Superior temporal gyrus (tissue), 1 donor: ENCODE results near the gene DNMT1.
"Not testable (repeated sequence)": the region's sequence is repeated elsewhere in the genome, so short reads cannot be mapped to it uniquely, and the experiment has no call there.

Experiments
- DNase-seq: peaks from one replicate; pipeline ENCODE4 v3.0.0-alpha.2; 2016; ENCODE audit errors: extremely low spot score

DNMT1 gene

GRCh38 chr19:10184636-10185035 lies 10.1 kb downstream of the DNMT1 start:
- no peak for DNase-seq

GRCh38 chr19:10183926-10184325 lies 10.8 kb downstream of the DNMT1 start:
- DNase-seq = no peak

- DNase-seq = no peak
Observed at GRCh38 chr19:10182847-10183246, 11.9 kb downstream of the DNMT1 start.

- DNase-seq = no peak
Observed at GRCh38 chr19:10182076-10182475, 12.7 kb downstream of the DNMT1 start.

GRCh38 chr19:10180459-10180858 lies 14.3 kb downstream of the DNMT1 start:
- no peak for DNase-seq

GRCh38 chr19:10180024-10180423 lies 14.7 kb downstream of the DNMT1 start:
- not testable (repeated sequence) for DNase-seq

- no peak for DNase-seq
Observed at GRCh38 chr19:10173527-10173926, 21.2 kb downstream of the DNMT1 start.

- no peak for DNase-seq
Observed at GRCh38 chr19:10168386-10168948, 26.3 kb downstream of the DNMT1 start.

- DNase-seq = no peak
Observed at GRCh38 chr19:10167459-10167858, 27.3 kb downstream of the DNMT1 start.

GRCh38 chr19:10166501-10166900 lies 28.3 kb downstream of the DNMT1 start:
- DNase-seq = not testable (repeated sequence)

- DNase-seq = no peak
Observed at GRCh38 chr19:10166046-10166445, 28.7 kb downstream of the DNMT1 start.

GRCh38 chr19:10163536-10163935 lies 31.2 kb downstream of the DNMT1 start:
- DNase-seq = no peak

- DNase-seq = no peak
Observed at GRCh38 chr19:10159610-10160009, 35.1 kb downstream of the DNMT1 start.

- DNase-seq = no peak
Observed at GRCh38 chr19:10158485-10158884, 36.3 kb downstream of the DNMT1 start.

GRCh38 chr19:10158071-10158470 lies 36.7 kb downstream of the DNMT1 start:
- DNase-seq = no peak

GRCh38 chr19:10155839-10156238 lies 38.9 kb downstream of the DNMT1 start:
- DNase-seq = no peak

- no peak for DNase-seq
Observed at GRCh38 chr19:10152100-10152499, 42.7 kb downstream of the DNMT1 start.

- no peak for DNase-seq
Observed at GRCh38 chr19:10151521-10151920, 43.2 kb downstream of the DNMT1 start.

GRCh38 chr19:10149427-10149826 lies 45.3 kb downstream of the DNMT1 start:
- no peak for DNase-seq

- no peak for DNase-seq
Observed at GRCh38 chr19:10146142-10146541, 48.6 kb downstream of the DNMT1 start.

GRCh38 chr19:10145031-10145430 lies 49.7 kb downstream of the DNMT1 start:
- no peak for DNase-seq

GRCh38 chr19:10144361-10144760 lies 50.4 kb downstream of the DNMT1 start:
- DNase-seq = no peak

GRCh38 chr19:10143681-10144080 lies 51.1 kb downstream of the DNMT1 start:
- DNase-seq = no peak

GRCh38 chr19:10142701-10143375 lies 51.9 kb downstream of the DNMT1 start:
- DNase-seq = no peak
